ENCODE data around the gene SIX2. TPM values are rescaled to one million over a fixed set of nuclear protein-coding genes. Genes with fewer than 3 reads are reported as not detected.

SIX2 gene
- total RNA-seq, 4 donors from 2014 or later, result 0.58 TPM; not detected in 3

GRCh38 chr2:45024600-45025291 is 15.5 kb upstream of the SIX2 start:
- 36 to 45% methylated on average over 7 of the region's 7 CpGs for WGBS, 2 donors
- intact Hi-C loops (cut with DNase I; ENCODE audit: low total_unique reads), result no loop called here
- TF ChIP-seq CTCF (IDR thresholded peaks at IDR 0.05), result no peak
- TF ChIP-seq POLR2A (IDR thresholded peaks at IDR 0.05), result no peak
- peak in 1 of 2 donors; percentile 54 for DNase-seq (ENCODE audit: low spot score in 2 of 2)
- no peak overlapping the region for H3K4me3 ChIP-seq (ENCODE audit: low read depth, poor library complexity, severe bottlenecking)

- WGBS, 2 donors, result 83 to 87% methylated on average over 5 of the region's 5 CpGs
- DNase-seq (ENCODE audit: low spot score in 2 of 2), result no peak
- no peak for TF ChIP-seq CTCF (IDR thresholded peaks at IDR 0.05)
- H3K4me3 ChIP-seq (ENCODE audit: low read depth, poor library complexity, severe bottlenecking), result no peak overlapping the region
- intact Hi-C loops (cut with DNase I; ENCODE audit: low total_unique reads), result no loop called here
Measured at GRCh38 chr2:45024097-45024496, 14.8 kb upstream of the SIX2 start.

GRCh38 chr2:45020439-45020838 is 11.2 kb upstream of the SIX2 start:
- TF ChIP-seq POLR2A (IDR thresholded peaks at IDR 0.05) (no peak), CTCF (IDR thresholded peaks at IDR 0.05) (no peak)
- no peak overlapping the region for H3K4me3 ChIP-seq (ENCODE audit: low read depth, poor library complexity, severe bottlenecking)
- DNase-seq (ENCODE audit: low spot score in 2 of 2), result no peak
- WGBS, 2 donors, result 76 to 79% methylated on average over 3 of the region's 3 CpGs
- intact Hi-C loops (cut with DNase I; ENCODE audit: low total_unique reads), result no loop called here

- WGBS, 2 donors, result 58 to 76% methylated on average over 1 of the region's 1 CpG
- intact Hi-C loops (cut with DNase I; ENCODE audit: low total_unique reads), result no loop called here
- DNase-seq (ENCODE audit: low spot score in 2 of 2), result no peak
- no peak overlapping the region for H3K4me3 ChIP-seq (ENCODE audit: low read depth, poor library complexity, severe bottlenecking)
- TF ChIP-seq POLR2A (IDR thresholded peaks at IDR 0.05) (no peak), CTCF (IDR thresholded peaks at IDR 0.05) (no peak)
Measured at GRCh38 chr2:45018023-45018422, 8.8 kb upstream of the SIX2 start.

GRCh38 chr2:45014831-45015230 is 5.6 kb upstream of the SIX2 start:
- no peak overlapping the region for H3K4me3 ChIP-seq (ENCODE audit: low read depth, poor library complexity, severe bottlenecking)
- WGBS, 2 donors, result 54 to 67% methylated on average over 7 of the region's 7 CpGs
- DNase-seq (ENCODE audit: low spot score in 2 of 2), result peak in 1 of 2 donors; percentile 36
- no peak for TF ChIP-seq CTCF (IDR thresholded peaks at IDR 0.05)
- no peak for TF ChIP-seq POLR2A (IDR thresholded peaks at IDR 0.05)
- intact Hi-C loops (cut with DNase I; ENCODE audit: low total_unique reads), result no loop called here

Measured in lower leg skin (tissue), 4 donors.